ENCODE results near the gene MAGEB17.

MAGEB17 gene

DNA sequence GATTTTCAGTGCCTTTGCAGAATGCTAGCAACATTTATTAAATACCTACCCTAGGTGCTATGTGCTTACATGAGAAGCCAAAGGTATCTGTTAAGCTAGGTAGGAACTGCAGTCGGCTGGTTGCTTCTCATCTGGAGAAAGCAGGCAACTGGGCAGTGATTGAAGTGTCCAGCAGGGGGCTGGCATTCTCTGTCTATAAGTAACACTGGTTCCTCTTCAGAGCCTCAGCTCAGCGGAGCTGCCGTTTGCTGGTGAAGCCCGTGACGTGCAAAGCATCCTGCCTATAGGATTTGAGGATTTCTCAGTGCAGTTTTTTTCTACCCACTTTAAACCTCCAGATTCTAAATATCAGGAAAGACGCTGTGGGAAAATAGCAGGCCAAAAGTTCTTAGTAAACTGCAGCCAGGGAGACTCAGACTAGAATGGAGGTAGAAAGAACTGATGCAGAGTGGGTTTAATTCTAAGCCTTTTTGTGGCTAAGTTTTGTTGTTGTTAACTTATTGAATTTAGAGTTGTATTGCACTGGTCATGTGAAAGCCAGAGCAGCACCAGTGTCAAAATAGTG lies 44.0 kb upstream of the MAGEB17 start, which contains the start of gene GRPR:
TSS of gene GRPR (plus strand) at position 344 of the 565 bp plus-strand sequence. CDS start 389 bp downstream, outside the sequence.
- DNase-seq (ENCODE audit: low read depth in 1 of 2, low spot score in 1 of 2) = peak; percentile 47 to 79
- Histone ChIP-seq H3K27ac (replicated peaks) (no peak within 1 kb of the TSS), H3K27me3 (ENCODE audit: insufficient read depth, poor library complexity, severe bottlenecking) (peaks cover 8% of the 10 kb centered on the region), H3K4me3 (replicated peaks; ENCODE audit: insufficient read depth, low read length) (no peak within 1 kb of the TSS)
- TF ChIP-seq POLR2AphosphoS5 (IDR thresholded peaks at IDR 0.05; ENCODE audit: low read depth) = no peak
- TF ChIP-seq, protein P1, sequence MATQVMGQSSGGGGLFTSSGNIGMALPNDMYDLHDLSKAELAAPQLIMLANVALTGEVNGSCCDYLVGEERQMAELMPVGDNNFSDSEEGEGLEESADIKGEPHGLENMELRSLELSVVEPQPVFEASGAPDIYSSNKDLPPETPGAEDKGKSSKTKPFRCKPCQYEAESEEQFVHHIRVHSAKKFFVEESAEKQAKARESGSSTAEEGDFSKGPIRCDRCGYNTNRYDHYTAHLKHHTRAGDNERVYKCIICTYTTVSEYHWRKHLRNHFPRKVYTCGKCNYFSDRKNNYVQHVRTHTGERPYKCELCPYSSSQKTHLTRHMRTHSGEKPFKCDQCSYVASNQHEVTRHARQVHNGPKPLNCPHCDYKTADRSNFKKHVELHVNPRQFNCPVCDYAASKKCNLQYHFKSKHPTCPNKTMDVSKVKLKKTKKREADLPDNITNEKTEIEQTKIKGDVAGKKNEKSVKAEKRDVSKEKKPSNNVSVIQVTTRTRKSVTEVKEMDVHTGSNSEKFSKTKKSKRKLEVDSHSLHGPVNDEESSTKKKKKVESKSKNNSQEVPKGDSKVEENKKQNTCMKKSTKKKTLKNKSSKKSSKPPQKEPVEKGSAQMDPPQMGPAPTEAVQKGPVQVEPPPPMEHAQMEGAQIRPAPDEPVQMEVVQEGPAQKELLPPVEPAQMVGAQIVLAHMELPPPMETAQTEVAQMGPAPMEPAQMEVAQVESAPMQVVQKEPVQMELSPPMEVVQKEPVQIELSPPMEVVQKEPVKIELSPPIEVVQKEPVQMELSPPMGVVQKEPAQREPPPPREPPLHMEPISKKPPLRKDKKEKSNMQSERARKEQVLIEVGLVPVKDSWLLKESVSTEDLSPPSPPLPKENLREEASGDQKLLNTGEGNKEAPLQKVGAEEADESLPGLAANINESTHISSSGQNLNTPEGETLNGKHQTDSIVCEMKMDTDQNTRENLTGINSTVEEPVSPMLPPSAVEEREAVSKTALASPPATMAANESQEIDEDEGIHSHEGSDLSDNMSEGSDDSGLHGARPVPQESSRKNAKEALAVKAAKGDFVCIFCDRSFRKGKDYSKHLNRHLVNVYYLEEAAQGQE (IDR thresholded peaks at IDR 0.05; ENCODE audit: insufficient replicate concordance, low read depth) = no peak
- no peak for TF ChIP-seq GABPA (IDR thresholded peaks at IDR 0.05; ENCODE audit: low read depth)
- no peak for TF ChIP-seq SPI1 (IDR thresholded peaks at IDR 0.05; ENCODE audit: borderline replicate concordance, low read depth)
- TF ChIP-seq, protein P2, sequence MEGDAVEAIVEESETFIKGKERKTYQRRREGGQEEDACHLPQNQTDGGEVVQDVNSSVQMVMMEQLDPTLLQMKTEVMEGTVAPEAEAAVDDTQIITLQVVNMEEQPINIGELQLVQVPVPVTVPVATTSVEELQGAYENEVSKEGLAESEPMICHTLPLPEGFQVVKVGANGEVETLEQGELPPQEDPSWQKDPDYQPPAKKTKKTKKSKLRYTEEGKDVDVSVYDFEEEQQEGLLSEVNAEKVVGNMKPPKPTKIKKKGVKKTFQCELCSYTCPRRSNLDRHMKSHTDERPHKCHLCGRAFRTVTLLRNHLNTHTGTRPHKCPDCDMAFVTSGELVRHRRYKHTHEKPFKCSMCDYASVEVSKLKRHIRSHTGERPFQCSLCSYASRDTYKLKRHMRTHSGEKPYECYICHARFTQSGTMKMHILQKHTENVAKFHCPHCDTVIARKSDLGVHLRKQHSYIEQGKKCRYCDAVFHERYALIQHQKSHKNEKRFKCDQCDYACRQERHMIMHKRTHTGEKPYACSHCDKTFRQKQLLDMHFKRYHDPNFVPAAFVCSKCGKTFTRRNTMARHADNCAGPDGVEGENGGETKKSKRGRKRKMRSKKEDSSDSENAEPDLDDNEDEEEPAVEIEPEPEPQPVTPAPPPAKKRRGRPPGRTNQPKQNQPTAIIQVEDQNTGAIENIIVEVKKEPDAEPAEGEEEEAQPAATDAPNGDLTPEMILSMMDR (IDR thresholded peaks at IDR 0.05; ENCODE audit: insufficient read depth, low read length) = peak; percentile 48

DNA sequence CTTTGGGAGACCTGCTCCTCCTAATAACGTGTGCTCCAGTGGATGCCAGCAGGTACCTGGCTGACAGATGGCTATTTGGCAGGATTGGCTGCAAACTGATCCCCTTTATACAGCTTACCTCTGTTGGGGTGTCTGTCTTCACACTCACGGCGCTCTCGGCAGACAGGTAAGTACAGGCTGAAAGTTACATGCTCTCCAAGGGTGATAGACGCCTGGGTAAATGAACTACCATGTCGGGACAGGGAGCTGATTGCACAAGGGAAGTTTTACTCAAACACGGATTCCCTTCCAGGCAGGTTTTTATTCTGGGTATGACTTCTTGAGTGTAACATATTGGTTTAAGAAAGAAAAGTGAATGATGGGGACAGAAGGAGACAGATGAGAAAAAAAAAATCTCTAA lies 43.1 kb upstream of the MAGEB17 start:
- H3K27me3 ChIP-seq (ENCODE audit: insufficient read depth, poor library complexity, severe bottlenecking) = peaks cover 8% of the 10 kb centered on the region
- H3K27ac ChIP-seq (replicated peaks) = no peak overlapping the region
- TF ChIP-seq, protein P2 (IDR thresholded peaks at IDR 0.05; ENCODE audit: insufficient read depth, low read length) = no peak
- TF ChIP-seq GABPA (IDR thresholded peaks at IDR 0.05; ENCODE audit: low read depth) (no peak), POLR2AphosphoS5 (IDR thresholded peaks at IDR 0.05; ENCODE audit: low read depth) (no peak), SPI1 (IDR thresholded peaks at IDR 0.05; ENCODE audit: borderline replicate concordance, low read depth) (no peak)
- TF ChIP-seq, protein P1 (IDR thresholded peaks at IDR 0.05; ENCODE audit: insufficient replicate concordance, low read depth) = no peak
- no peak overlapping the region for H3K4me3 ChIP-seq (replicated peaks; ENCODE audit: insufficient read depth, low read length)
- DNase-seq (ENCODE audit: low read depth in 1 of 2, low spot score in 1 of 2) = no peak

DNA sequence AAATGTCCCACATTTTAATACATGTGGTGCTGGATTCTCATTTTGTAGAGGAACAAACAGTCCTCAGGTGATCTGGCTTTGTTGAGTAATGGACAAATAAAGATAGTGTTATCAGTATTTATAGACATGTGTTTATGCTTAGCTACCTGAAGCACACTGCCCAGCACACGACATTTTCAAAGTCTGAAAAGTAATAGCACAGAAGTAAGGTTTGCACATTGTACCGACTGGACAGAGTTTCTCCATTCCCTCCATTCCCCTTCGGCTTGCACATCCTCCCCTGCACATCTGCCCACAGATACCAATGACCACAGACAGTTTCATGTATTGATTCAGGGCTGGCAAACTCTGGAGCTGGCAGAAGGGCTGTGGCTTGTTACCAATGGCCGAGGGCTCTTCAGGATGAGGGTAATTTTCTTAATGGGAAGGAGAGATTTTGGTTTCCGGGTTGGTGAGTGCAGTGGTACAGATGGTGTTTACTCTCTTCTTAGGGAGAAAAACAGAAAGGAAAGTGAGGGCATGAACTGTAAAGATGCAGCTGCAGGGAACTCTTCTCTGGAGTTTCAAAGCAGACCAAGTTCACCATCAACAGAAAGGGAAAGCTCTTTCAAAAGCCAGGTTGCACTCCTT lies 41.6 kb upstream of the MAGEB17 start:
- Histone ChIP-seq H3K27me3 (ENCODE audit: insufficient read depth, poor library complexity, severe bottlenecking) (peaks cover 8% of the 10 kb centered on the region), H3K27ac (replicated peaks) (no peak overlapping the region), H3K4me3 (replicated peaks; ENCODE audit: insufficient read depth, low read length) (no peak overlapping the region)
- DNase-seq (ENCODE audit: low read depth in 1 of 2, low spot score in 1 of 2) = no peak
- TF ChIP-seq, protein P1 (IDR thresholded peaks at IDR 0.05; ENCODE audit: insufficient replicate concordance, low read depth) = no peak
- TF ChIP-seq SPI1 (IDR thresholded peaks at IDR 0.05; ENCODE audit: borderline replicate concordance, low read depth) = no peak
- no peak for TF ChIP-seq GABPA (IDR thresholded peaks at IDR 0.05; ENCODE audit: low read depth)
- no peak for TF ChIP-seq POLR2AphosphoS5 (IDR thresholded peaks at IDR 0.05; ENCODE audit: low read depth)
- TF ChIP-seq, protein P2 (IDR thresholded peaks at IDR 0.05; ENCODE audit: insufficient read depth, low read length) = no peak
